PFSK-1 (cell line): Measurements from ENCODE around the gene STRN4.

Experiments used
- POLR2AphosphoS5 ChIP-seq: IDR thresholded peaks from 2 replicates; pipeline ENCODE4 v1.6.1; 2012; ENCODE audit warnings: low read depth, mild to moderate bottlenecking, control low read depth, low read length, moderate library complexity
- REST ChIP-seq, 2 experiments: IDR thresholded peaks; 2 replicates each; pipeline versions ENCODE4 v1.6.1 to v1.8.0; 2011 to 2012; ENCODE audit warnings: low read depth in 2 of 2, low read length in 2 of 2, control low read depth in 1 of 2, inconsistent platforms in 1 of 2, mild to moderate bottlenecking in 1 of 2, moderate library complexity in 1 of 2; ENCODE audit not compliant: insufficient read depth in 1 of 2

- TF ChIP-seq REST (IDR thresholded peaks at IDR 0.05; ENCODE audit: insufficient read depth in 1 of 2, low read depth in 2 of 2, low read length in 2 of 2) (no peak), POLR2AphosphoS5 (no peak; the same call in 1 of the 2 replicates)
Measured at GRCh38 chr19:46783670-46784069, 37.4 kb upstream of the STRN4 start.
